CD1c-positive myeloid dendritic cell (primary cell): ENCODE measurements around the gene GPAT3.
"Not testable (repeated sequence)": the region's sequence is repeated elsewhere in the genome, so short reads cannot be mapped to it uniquely, and the experiment has no call there.

Source experiments
- DNase-seq: peaks from one replicate; pipeline ENCODE4 v3.0.0-alpha.2; 2016; ENCODE audit errors: extremely low spot score

Gene GPAT3

GRCh38 chr4:83603129-83603528 is 67.2 kb downstream of the GPAT3 start:
- no peak for DNase-seq

- peak; percentile 51 for DNase-seq
Measured at GRCh38 chr4:83604321-83604720, 68.4 kb downstream of the GPAT3 start.

- DNase-seq: no peak
Measured at GRCh38 chr4:83605210-83605609, 69.3 kb downstream of the GPAT3 start.

GRCh38 chr4:83605744-83606172 is 69.8 kb downstream of the GPAT3 start:
- DNase-seq: no peak

GRCh38 chr4:83606460-83606859 is 70.6 kb downstream of the GPAT3 start:
- no peak for DNase-seq

- no peak for DNase-seq
Measured at GRCh38 chr4:83606898-83607297, 71.0 kb downstream of the GPAT3 start.

GRCh38 chr4:83609365-83609764 is 73.5 kb downstream of the GPAT3 start:
- DNase-seq: peak; percentile 13

GRCh38 chr4:83610729-83611128 is 74.8 kb downstream of the GPAT3 start:
- DNase-seq: no peak

GRCh38 chr4:83613023-83613422 is 77.1 kb downstream of the GPAT3 start:
- DNase-seq: no peak

GRCh38 chr4:83613994-83614393 is 78.1 kb downstream of the GPAT3 start:
- DNase-seq: no peak

GRCh38 chr4:83616252-83616651 is 80.3 kb downstream of the GPAT3 start:
- DNase-seq: no peak

- DNase-seq: no peak
Measured at GRCh38 chr4:83617371-83618035, 81.6 kb downstream of the GPAT3 start.

GRCh38 chr4:83618431-83618830 is 82.5 kb downstream of the GPAT3 start:
- peak; percentile 8 for DNase-seq

GRCh38 chr4:83618991-83619645 is 83.2 kb downstream of the GPAT3 start:
- peak; percentile 82 for DNase-seq

- DNase-seq: not testable (repeated sequence)
Measured at GRCh38 chr4:83622127-83622526, 86.2 kb downstream of the GPAT3 start.

GRCh38 chr4:83625821-83626220 is 89.9 kb downstream of the GPAT3 start:
- no peak for DNase-seq

- no peak for DNase-seq
Measured at GRCh38 chr4:83626245-83626836, 90.4 kb downstream of the GPAT3 start.

GRCh38 chr4:83629945-83630721 is 94.2 kb downstream of the GPAT3 start:
- peak; percentile 85 for DNase-seq

GRCh38 chr4:83631066-83631465 is 95.2 kb downstream of the GPAT3 start:
- no peak for DNase-seq

- no peak for DNase-seq
Measured at GRCh38 chr4:83636930-83637329, 101.0 kb downstream of the GPAT3 start.

- DNase-seq: peak; percentile 84
Measured at GRCh38 chr4:83639849-83640493, 104.1 kb downstream of the GPAT3 start.

GRCh38 chr4:83643036-83643435 is 107.1 kb downstream of the GPAT3 start:
- DNase-seq: no peak
